SW 1271 (cell line): ENCODE data around the gene TMEM129.

Experiments
- DNase-seq, 2 experiments: peaks; one replicate each; lab custom pipeline; 2025; lab: John Stamatoyannopoulos, UW

Gene TMEM129

GRCh38 chr4:1668488-1668840 lies 52.7 kb downstream of the TMEM129 start:
- no peak for DNase-seq

DNA sequence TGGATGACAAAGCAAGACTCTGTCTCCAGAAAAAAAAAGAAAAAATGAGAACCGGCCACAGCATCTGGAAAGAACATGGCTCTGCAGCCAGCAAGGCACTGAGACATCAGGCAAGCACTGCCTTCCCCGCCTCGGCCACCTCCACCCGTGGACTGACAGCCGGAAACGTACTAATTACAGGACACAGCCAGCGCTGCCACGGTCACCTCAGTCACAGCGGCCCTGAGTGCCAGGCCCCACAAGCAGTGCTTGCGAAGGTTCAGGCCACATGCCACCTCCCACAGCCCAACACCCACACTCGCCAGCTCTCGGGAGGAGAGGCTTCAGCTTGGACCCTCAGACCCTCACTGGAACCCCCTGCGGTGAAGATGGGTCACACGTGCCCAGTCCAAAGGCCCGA lies 53.9 kb downstream of the TMEM129 start:
- DNase-seq, result no peak

GRCh38 chr4:1666391-1666790 lies 54.7 kb downstream of the TMEM129 start:
- DNase-seq, result no peak
